T-helper 1 cell treated with Interleukin-12 subunit alpha and Interleukin-12 subunit beta and Interleukin-4 antibody, amounts not matched to agents 30 ng/mL and 1 ng/mL, for 36 hours (primary cell): ENCODE results near the gene NEB. TPM values are rescaled to one million over a fixed set of nuclear protein-coding genes. Genes with fewer than 3 reads are reported as not detected.

Experiments
- intact Hi-C: fragments of 100-400 bp; cut with micrococcal nuclease; formaldehyde crosslinking; loops from one replicate; pipeline ENCODE4 v1.15.1; 2024
- total RNA-seq: library from RNA; stranded (reverse); gene quantifications from 2 replicates; pipeline ENCODE4 v1.2.3, GENCODE V29; 2022

Gene NEB
- 0.12 and 0.42 TPM in 2 replicates for total RNA-seq

- intact Hi-C loops: no loop called here
Measured at GRCh38 chr2:151733771-151734672, at the start of gene NEB. Gene NEB (minus strand): TSS chr2:151734476. CDS start chr2:151733156, 1,320 bp downstream.

GRCh38 chr2:151783133-151783520 lies 48.9 kb upstream of the NEB start:
- intact Hi-C loops: no loop called here

- intact Hi-C loops: no loop called here
Measured at GRCh38 chr2:151782378-151783132, 48.3 kb upstream of the NEB start.

GRCh38 chr2:151781642-151782041 lies 47.4 kb upstream of the NEB start:
- intact Hi-C loops: no loop called here

GRCh38 chr2:151780938-151781337 lies 46.7 kb upstream of the NEB start:
- intact Hi-C loops: no loop called here

- intact Hi-C loops: no loop called here
Measured at GRCh38 chr2:151777935-151778334, 43.7 kb upstream of the NEB start.

- intact Hi-C loops: no loop called here
Measured at GRCh38 chr2:151777487-151777886, 43.2 kb upstream of the NEB start.

GRCh38 chr2:151776367-151776766 lies 42.1 kb upstream of the NEB start:
- intact Hi-C loops: no loop called here

- intact Hi-C loops: no loop called here
Measured at GRCh38 chr2:151775057-151775740, 40.9 kb upstream of the NEB start.

GRCh38 chr2:151774506-151774905 lies 40.2 kb upstream of the NEB start:
- intact Hi-C loops: no loop called here

GRCh38 chr2:151771599-151772358 lies 37.5 kb upstream of the NEB start:
- intact Hi-C loops: no loop called here

GRCh38 chr2:151770995-151771394 lies 36.7 kb upstream of the NEB start:
- intact Hi-C loops: no loop called here

GRCh38 chr2:151769606-151770005 lies 35.3 kb upstream of the NEB start:
- intact Hi-C loops: no loop called here

GRCh38 chr2:151767536-151767935 lies 33.3 kb upstream of the NEB start:
- intact Hi-C loops: no loop called here

- intact Hi-C loops: no loop called here
Measured at GRCh38 chr2:151766437-151767153, 32.3 kb upstream of the NEB start.

GRCh38 chr2:151765760-151766410 lies 31.6 kb upstream of the NEB start:
- intact Hi-C loops: no loop called here

- intact Hi-C loops: no loop called here
Measured at GRCh38 chr2:151762694-151763093, 28.4 kb upstream of the NEB start.

GRCh38 chr2:151761687-151762086 lies 27.4 kb upstream of the NEB start:
- intact Hi-C loops: no loop called here

GRCh38 chr2:151761193-151761592 lies 26.9 kb upstream of the NEB start:
- intact Hi-C loops: no loop called here

GRCh38 chr2:151760139-151760650 lies 25.9 kb upstream of the NEB start:
- intact Hi-C loops: no loop called here
